OCI-LY1 (cell line): ENCODE data around the gene TNFRSF21.

Source experiments
- H2AFZ ChIP-seq: fragments of 200-600 bp; sonication (generic), shearing (Covaris generic); 2 replicates; pipeline ENCODE4 v1.6.0; 2014; ENCODE audit warnings: antibody characterized with exemption, mild to moderate bottlenecking, low read length
- H3F3A ChIP-seq: fragments of 200-600 bp; sonication (generic), shearing (Covaris generic); 2 replicates; pipeline ENCODE4 v1.6.0; 2014; ENCODE audit warnings: mild to moderate bottlenecking, antibody characterized with exemption, low read length, moderate library complexity; ENCODE audit not compliant: insufficient read depth
- H3K27ac ChIP-seq: fragments of 200-600 bp; sonication (generic); 2 replicates; pipeline ENCODE4 v1.5.1; 2014; ENCODE audit warnings: low read length, mixed run types, mild to moderate bottlenecking, low read depth; ENCODE audit not compliant: poor library complexity, severe bottlenecking
- H3K27me3 ChIP-seq: fragments of 200-600 bp; sonication (generic); 2 replicates; pipeline ENCODE4 v1.6.0; 2014; ENCODE audit warnings: antibody characterized with exemption, mild to moderate bottlenecking, low read length, moderate library complexity; ENCODE audit not compliant: insufficient read depth
- H3K36me3 ChIP-seq: fragments of 200-600 bp; sonication (generic); 2 replicates; pipeline ENCODE4 v1.6.1; 2014; ENCODE audit warnings: mild to moderate bottlenecking, antibody characterized with exemption, low read length, moderate library complexity, mixed read lengths; ENCODE audit not compliant: insufficient read depth
- H3K4me1 ChIP-seq: fragments of 200-600 bp; sonication (generic); 2 replicates; pipeline ENCODE4 v1.5.1; 2014; ENCODE audit warnings: mild to moderate bottlenecking, low read length, moderate library complexity; ENCODE audit not compliant: insufficient read depth, severe bottlenecking
- H3K4me2 ChIP-seq: fragments of 200-600 bp; sonication (generic), shearing (Covaris generic); 2 replicates; pipeline ENCODE4 v1.6.1; 2014; ENCODE audit warnings: low read length
- H3K4me3 ChIP-seq: fragments of 200-600 bp; sonication (generic); 2 replicates; pipeline ENCODE4 v1.5.1; 2014; ENCODE audit warnings: low read length, low read depth, mild to moderate bottlenecking, mixed read lengths; ENCODE audit not compliant: poor library complexity, severe bottlenecking
- H3K79me2 ChIP-seq: fragments of 200-600 bp; shearing (Covaris generic); 2 replicates; pipeline ENCODE4 v1.6.1; 2016; ENCODE audit warnings: mixed run types, low read length, mixed read lengths; ENCODE audit not compliant: insufficient read depth
- H3K9ac ChIP-seq: fragments of 200-600 bp; sonication (generic), shearing (Covaris generic); 2 replicates; pipeline ENCODE4 v1.6.1; 2014; ENCODE audit warnings: mild to moderate bottlenecking, low read length, mixed read lengths
- H3K9me2 ChIP-seq: fragments of 200-600 bp; sonication (generic), shearing (Covaris generic); 2 replicates; pipeline ENCODE4 v1.6.1; 2014; ENCODE audit warnings: low read depth, mild to moderate bottlenecking, low read length, mixed read lengths
- H3K9me3 ChIP-seq: fragments of 200-600 bp; shearing (Covaris generic); 2 replicates; pipeline ENCODE4 v1.6.1; 2014; ENCODE audit warnings: low read length, mixed read lengths
- H4K20me1 ChIP-seq: fragments of 200-600 bp; sonication (generic), shearing (Covaris generic); 2 replicates; pipeline ENCODE4 v1.6.0; 2016; ENCODE audit warnings: mild to moderate bottlenecking, low read length; ENCODE audit not compliant: insufficient read depth
- EZH2 ChIP-seq: fragments of 200-600 bp; sonication (generic), shearing (Covaris generic); IDR thresholded peaks from 2 replicates; pipeline ENCODE4 v1.8.0; 2017; ENCODE audit warnings: borderline replicate concordance, mixed run types, mild to moderate bottlenecking, antibody characterized with exemption, low read length, moderate library complexity, mixed read lengths
- TF ChIP-seq, protein P1 (sequence below): fragments of 200-600 bp; sonication (generic), shearing (Covaris generic); IDR thresholded peaks from 2 replicates; pipeline ENCODE4 v1.5.1; 2017; ENCODE audit warnings: mild to moderate bottlenecking, antibody characterized with exemption, low read length, moderate library complexity, mixed read lengths

TNFRSF21 gene

DNA sequence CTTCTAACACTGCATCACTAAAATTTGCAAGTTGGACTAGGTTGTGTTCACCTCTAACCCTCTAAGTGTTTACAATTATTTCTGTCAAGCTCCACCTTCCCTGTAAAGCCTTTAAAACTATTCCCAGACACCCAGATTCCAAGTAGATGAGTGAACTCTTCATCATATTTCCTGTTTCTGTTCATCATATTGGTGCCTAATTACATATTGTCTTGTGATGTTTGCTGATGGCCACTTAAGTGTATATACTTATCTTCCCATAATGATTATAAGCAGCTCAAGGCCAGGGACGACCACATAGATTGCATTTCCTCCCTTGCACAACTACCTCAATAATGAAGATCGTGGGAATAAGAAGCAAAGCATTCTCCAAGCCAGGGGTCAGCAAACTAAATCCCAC is 16.8 kb downstream of the TNFRSF21 start:
- Histone ChIP-seq H3K9ac (no peak overlapping the region), H2AFZ (no peak overlapping the region), H3K4me3 (no peak overlapping the region), H3K4me1 (no peaks in the 10 kb centered on the region), H3K9me2 (no peaks in the 10 kb centered on the region), H3K27me3 (no peaks in the 10 kb centered on the region), H3K79me2 (no peaks in the 10 kb centered on the region), H3F3A (no peaks in the 10 kb centered on the region), H4K20me1 (no peaks in the 10 kb centered on the region), H3K4me2 (no peak overlapping the region), H3K27ac (no peak overlapping the region), H3K9me3 (no peaks in the 10 kb centered on the region), H3K36me3 (no peaks in the 10 kb centered on the region)
- TF ChIP-seq, protein P1, sequence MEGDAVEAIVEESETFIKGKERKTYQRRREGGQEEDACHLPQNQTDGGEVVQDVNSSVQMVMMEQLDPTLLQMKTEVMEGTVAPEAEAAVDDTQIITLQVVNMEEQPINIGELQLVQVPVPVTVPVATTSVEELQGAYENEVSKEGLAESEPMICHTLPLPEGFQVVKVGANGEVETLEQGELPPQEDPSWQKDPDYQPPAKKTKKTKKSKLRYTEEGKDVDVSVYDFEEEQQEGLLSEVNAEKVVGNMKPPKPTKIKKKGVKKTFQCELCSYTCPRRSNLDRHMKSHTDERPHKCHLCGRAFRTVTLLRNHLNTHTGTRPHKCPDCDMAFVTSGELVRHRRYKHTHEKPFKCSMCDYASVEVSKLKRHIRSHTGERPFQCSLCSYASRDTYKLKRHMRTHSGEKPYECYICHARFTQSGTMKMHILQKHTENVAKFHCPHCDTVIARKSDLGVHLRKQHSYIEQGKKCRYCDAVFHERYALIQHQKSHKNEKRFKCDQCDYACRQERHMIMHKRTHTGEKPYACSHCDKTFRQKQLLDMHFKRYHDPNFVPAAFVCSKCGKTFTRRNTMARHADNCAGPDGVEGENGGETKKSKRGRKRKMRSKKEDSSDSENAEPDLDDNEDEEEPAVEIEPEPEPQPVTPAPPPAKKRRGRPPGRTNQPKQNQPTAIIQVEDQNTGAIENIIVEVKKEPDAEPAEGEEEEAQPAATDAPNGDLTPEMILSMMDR = no peak
- TF ChIP-seq EZH2 = no peak

DNA sequence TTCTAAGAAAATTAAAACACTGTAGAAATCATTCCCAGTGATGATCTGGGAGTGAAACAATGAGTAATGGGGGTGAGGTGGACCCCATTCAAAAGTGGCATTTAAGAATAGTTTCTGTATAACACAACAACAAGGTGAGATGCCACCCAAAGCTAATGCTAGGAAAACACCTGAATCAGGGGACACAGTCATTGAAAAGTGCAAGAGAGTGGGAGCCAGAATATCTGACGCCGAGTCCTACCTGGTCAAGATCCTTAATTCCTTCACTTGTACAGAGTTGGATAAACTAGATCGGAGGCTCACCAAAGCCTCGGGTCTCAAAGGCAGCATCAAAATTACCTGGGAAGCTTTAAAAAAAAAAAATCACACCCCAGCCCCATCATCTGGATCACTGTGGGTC is 17.7 kb downstream of the TNFRSF21 start:
- Histone ChIP-seq H3K4me1 (no peaks in the 10 kb centered on the region), H3K4me2 (no peak overlapping the region), H3K27me3 (no peaks in the 10 kb centered on the region), H3K36me3 (no peaks in the 10 kb centered on the region), H2AFZ (no peak overlapping the region), H3K9ac (no peak overlapping the region), H3F3A (no peaks in the 10 kb centered on the region), H3K79me2 (no peaks in the 10 kb centered on the region), H3K4me3 (no peak overlapping the region), H3K9me2 (no peaks in the 10 kb centered on the region), H3K9me3 (no peaks in the 10 kb centered on the region), H4K20me1 (no peaks in the 10 kb centered on the region), H3K27ac (no peak overlapping the region)
- TF ChIP-seq, protein P1 = no peak
- TF ChIP-seq EZH2 = no peak

- Histone ChIP-seq H3K4me2 (no peak overlapping the region), H3K79me2 (no peaks in the 10 kb centered on the region)
Measured at GRCh38 chr6:47290124-47290834, 19.4 kb downstream of the TNFRSF21 start.

More at GRCh38 chr6:47290124-47290834, 19.4 kb downstream of the TNFRSF21 start:
- Histone ChIP-seq H3K9me3 (no peaks in the 10 kb centered on the region), H2AFZ (no peak overlapping the region), H3F3A (no peaks in the 10 kb centered on the region), H4K20me1 (no peaks in the 10 kb centered on the region), H3K9me2 (no peaks in the 10 kb centered on the region), H3K36me3 (no peaks in the 10 kb centered on the region), H3K27ac (no peak overlapping the region), H3K9ac (no peak overlapping the region), H3K27me3 (no peaks in the 10 kb centered on the region), H3K4me3 (no peak overlapping the region), H3K4me1 (no peaks in the 10 kb centered on the region)
- TF ChIP-seq EZH2 = no peak
- TF ChIP-seq, protein P1 = no peak
